Measurements from ENCODE around the gene SULF2. TPM values are rescaled to one million over a fixed set of nuclear protein-coding genes. Genes with fewer than 3 reads are reported as not detected.

Gene SULF2
- total and polyA plus RNA-seq, 9 of the 15 experiments (the other 6 are each of a cell fraction or from before 2014, with no cell fraction given), result 0.33 TPM; not detected in 8

- TF ChIP-seq, protein P1, sequence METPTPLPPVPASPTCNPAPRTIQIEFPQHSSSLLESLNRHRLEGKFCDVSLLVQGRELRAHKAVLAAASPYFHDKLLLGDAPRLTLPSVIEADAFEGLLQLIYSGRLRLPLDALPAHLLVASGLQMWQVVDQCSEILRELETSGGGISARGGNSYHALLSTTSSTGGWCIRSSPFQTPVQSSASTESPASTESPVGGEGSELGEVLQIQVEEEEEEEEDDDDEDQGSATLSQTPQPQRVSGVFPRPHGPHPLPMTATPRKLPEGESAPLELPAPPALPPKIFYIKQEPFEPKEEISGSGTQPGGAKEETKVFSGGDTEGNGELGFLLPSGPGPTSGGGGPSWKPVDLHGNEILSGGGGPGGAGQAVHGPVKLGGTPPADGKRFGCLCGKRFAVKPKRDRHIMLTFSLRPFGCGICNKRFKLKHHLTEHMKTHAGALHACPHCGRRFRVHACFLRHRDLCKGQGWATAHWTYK (CRISPR knock-in tag; IDR thresholded peaks at IDR 0.05), result no peak
- TF ChIP-seq ZNF589 (CRISPR knock-in tag; IDR thresholded peaks at IDR 0.05; ENCODE audit: low read depth), result 0 out of 2 replicates have a peak, but pooled peaks have one; percentile 67
- no peak for TF ChIP-seq CTCFL (IDR thresholded peaks at IDR 0.05; ENCODE audit: borderline replicate concordance, insufficient read depth, low read depth, low read length, poor library complexity, severe bottlenecking)
- TF ChIP-seq TEAD1 (CRISPR knock-in tag; IDR thresholded peaks at IDR 0.05), result no peak
- TF ChIP-seq NFYB (IDR thresholded peaks at IDR 0.05; ENCODE audit: extremely low read depth, insufficient read length), result no peak
- TF ChIP-seq NFIX (CRISPR knock-in tag; IDR thresholded peaks at IDR 0.05; ENCODE audit: low read depth), result no peak
- TF ChIP-seq EWSR1 (IDR thresholded peaks at IDR 0.05; ENCODE audit: borderline replicate concordance, low read depth, partially characterized antibody), result no peak
- TF ChIP-seq, protein P2, sequence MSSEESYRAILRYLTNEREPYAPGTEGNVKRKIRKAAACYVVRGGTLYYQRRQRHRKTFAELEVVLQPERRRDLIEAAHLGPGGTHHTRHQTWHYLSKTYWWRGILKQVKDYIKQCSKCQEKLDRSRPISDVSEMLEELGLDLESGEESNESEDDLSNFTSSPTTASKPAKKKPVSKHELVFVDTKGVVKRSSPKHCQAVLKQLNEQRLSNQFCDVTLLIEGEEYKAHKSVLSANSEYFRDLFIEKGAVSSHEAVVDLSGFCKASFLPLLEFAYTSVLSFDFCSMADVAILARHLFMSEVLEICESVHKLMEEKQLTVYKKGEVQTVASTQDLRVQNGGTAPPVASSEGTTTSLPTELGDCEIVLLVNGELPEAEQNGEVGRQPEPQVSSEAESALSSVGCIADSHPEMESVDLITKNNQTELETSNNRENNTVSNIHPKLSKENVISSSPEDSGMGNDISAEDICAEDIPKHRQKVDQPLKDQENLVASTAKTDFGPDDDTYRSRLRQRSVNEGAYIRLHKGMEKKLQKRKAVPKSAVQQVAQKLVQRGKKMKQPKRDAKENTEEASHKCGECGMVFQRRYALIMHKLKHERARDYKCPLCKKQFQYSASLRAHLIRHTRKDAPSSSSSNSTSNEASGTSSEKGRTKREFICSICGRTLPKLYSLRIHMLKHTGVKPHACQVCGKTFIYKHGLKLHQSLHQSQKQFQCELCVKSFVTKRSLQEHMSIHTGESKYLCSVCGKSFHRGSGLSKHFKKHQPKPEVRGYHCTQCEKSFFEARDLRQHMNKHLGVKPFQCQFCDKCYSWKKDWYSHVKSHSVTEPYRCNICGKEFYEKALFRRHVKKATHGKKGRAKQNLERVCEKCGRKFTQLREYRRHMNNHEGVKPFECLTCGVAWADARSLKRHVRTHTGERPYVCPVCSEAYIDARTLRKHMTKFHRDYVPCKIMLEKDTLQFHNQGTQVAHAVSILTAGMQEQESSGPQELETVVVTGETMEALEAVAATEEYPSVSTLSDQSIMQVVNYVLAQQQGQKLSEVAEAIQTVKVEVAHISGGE (CRISPR knock-in tag; IDR thresholded peaks at IDR 0.05), result peak in 1 of 3 experiments; percentile 92; a peak in 2 of 6 replicates
- TF ChIP-seq ZNF717 (CRISPR knock-in tag; IDR thresholded peaks at IDR 0.05), result no peak
- peak; percentile 59; the same call in 1 of the 2 replicates for TF ChIP-seq DPF2 (IDR thresholded peaks at IDR 0.05)
- no peak for TF ChIP-seq NCOA2 (IDR thresholded peaks at IDR 0.05; ENCODE audit: partially characterized antibody in 2 of 2)
- TF ChIP-seq, protein P3, sequence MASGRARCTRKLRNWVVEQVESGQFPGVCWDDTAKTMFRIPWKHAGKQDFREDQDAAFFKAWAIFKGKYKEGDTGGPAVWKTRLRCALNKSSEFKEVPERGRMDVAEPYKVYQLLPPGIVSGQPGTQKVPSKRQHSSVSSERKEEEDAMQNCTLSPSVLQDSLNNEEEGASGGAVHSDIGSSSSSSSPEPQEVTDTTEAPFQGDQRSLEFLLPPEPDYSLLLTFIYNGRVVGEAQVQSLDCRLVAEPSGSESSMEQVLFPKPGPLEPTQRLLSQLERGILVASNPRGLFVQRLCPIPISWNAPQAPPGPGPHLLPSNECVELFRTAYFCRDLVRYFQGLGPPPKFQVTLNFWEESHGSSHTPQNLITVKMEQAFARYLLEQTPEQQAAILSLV (tag; IDR thresholded peaks at IDR 0.05), result no peak
- TF ChIP-seq NR2C2 (CRISPR knock-in tag; IDR thresholded peaks at IDR 0.05), result no peak
- TF ChIP-seq NR2C2 (tag; IDR thresholded peaks at IDR 0.05), result peak; percentile 58; the same call in 1 of the 2 replicates
- no peak for TF ChIP-seq PCBP2 (IDR thresholded peaks at IDR 0.05; ENCODE audit: low read depth, low read length, poor library complexity, severe bottlenecking)
- TF ChIP-seq GATA2 (CRISPR knock-in tag; IDR thresholded peaks at IDR 0.05), result no peak
- TF ChIP-seq ZNF583 (CRISPR knock-in tag; IDR thresholded peaks at IDR 0.05), result no peak
- TF ChIP-seq BRD4 (IDR thresholded peaks at IDR 0.05), result no peak
- no peak for TF ChIP-seq THRAP3 (IDR thresholded peaks at IDR 0.05; ENCODE audit: borderline replicate concordance)
Observed at GRCh38 chr20:47610247-47610944, 174.9 kb downstream of the SULF2 start (continued).
